ENCODE data around the gene E2F4. TPM values are rescaled to one million over a fixed set of nuclear protein-coding genes. Genes with fewer than 3 reads are reported as not detected.

E2F4 gene
- total RNA-seq, 1 experiment from 2014 or later: 74.5 TPM

DNA sequence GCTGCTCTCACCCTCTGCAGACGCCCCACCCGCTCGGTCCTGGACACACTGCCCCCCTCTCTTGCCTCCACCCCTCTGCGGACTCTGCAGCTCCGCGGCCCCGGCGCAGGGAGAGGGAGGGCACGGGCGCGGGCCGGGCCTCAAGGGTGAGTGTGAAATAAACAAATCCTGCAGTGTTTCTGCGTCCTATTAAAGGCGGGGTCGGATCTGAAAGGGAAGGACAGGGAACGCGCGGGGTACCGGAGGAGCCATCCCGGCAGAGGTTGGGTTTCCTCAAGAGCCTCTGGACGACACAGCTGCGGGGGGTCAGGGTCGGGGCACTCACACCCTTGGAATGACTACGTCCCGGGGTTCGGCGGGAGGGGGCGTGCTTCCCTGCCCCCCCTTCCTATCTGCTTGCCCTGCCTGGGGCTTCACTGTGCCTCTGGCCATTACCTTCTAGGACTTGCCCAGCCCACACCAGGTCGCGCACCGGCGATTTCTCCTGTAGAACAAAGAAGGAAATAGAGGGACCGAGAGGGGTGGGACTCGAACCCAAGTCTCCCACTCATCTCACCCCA, 27.9 kb upstream of the E2F4 start:
- POLR2A ChIA-PET: no interaction called here
- no peak for DNase-seq (ENCODE audit: low read depth, low spot score)
- Histone ChIP-seq H3K4me1 (ENCODE audit: control insufficient read depth, insufficient read depth, low read length) (no peaks in the 10 kb centered on the region; the same call in 1 of the 2 replicates), H3K27ac (ENCODE audit: low read length) (no peak overlapping the region), H3K9me3 (ENCODE audit: control insufficient read depth, insufficient read depth, low read depth, low read length) (no peaks in the 10 kb centered on the region), H3K27me3 (ENCODE audit: control insufficient read depth, insufficient read depth, low read length) (no peaks in the 10 kb centered on the region), H3K4me3 (ENCODE audit: low read depth in 2 of 2, low read length in 2 of 2) (no peak overlapping the region), H3K36me3 (ENCODE audit: control insufficient read depth, insufficient read depth, low read length) (no peaks in the 10 kb centered on the region)
- no TSS peak for BruUV-seq (replicated peaks)
- TF ChIP-seq SIN3A (IDR thresholded peaks at IDR 0.05; ENCODE audit: borderline replicate concordance, insufficient read depth, low read depth, low read length) (no peak), TCF7L2 (IDR thresholded peaks at IDR 0.05; ENCODE audit: low read depth, low read length) (no peak), REST (IDR thresholded peaks at IDR 0.05; ENCODE audit: insufficient read depth in 1 of 2, low read depth in 2 of 2, low read length in 1 of 2) (no peak), CTCF (IDR thresholded peaks at IDR 0.05) (no peak), POLR2AphosphoS5 (IDR thresholded peaks at IDR 0.05; ENCODE audit: low read depth, low read length) (no peak)
- CTCF ChIA-PET: no interaction called here
- in situ Hi-C loops (cut with HindIII; ENCODE audit: low pct_unique_long_range_greater_than_20kb, low sequenced_read_pairs): no loop called here
- no peak for ATAC-seq
- intact Hi-C loops (cut with micrococcal nuclease; ENCODE audit: unreplicated experiment): no loop called here

DNA sequence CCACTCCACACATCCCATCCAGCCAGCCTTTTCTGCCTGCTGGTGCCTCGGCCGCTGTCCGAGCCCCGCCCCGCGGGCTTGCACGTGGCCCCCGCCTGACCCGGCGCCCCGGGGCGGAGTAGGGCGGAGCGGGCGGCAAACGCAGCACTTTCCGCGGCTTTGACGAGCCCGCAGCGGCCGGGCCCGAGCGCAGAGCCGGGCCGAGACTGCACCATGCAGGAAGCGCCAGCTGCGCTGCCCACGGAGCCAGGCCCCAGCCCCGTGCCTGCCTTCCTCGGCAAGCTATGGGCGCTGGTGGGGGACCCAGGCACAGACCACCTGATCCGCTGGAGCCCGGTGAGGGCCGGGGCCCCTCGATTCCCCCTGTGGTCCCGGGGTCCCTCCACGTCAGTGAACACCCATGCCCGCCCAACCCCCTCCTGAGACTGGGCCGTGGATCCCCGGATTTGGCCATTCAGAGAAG, 27.3 kb upstream of the E2F4 start, which contains the start of gene HSF4:
TSS of gene HSF4 (plus strand) at position 147 of the 463 bp plus-strand sequence. CDS start at position 214, 67 bp downstream.
- no peaks in the 10 kb centered on the region for H3K36me3 ChIP-seq (ENCODE audit: control insufficient read depth, insufficient read depth, low read length)
- no peaks in the 10 kb centered on the region for H3K27me3 ChIP-seq (ENCODE audit: control insufficient read depth, insufficient read depth, low read length)
- TF ChIP-seq SIN3A (IDR thresholded peaks at IDR 0.05; ENCODE audit: borderline replicate concordance, insufficient read depth, low read depth, low read length) (no peak), TCF7L2 (IDR thresholded peaks at IDR 0.05; ENCODE audit: low read depth, low read length) (no peak), REST (IDR thresholded peaks at IDR 0.05; ENCODE audit: insufficient read depth in 1 of 2, low read depth in 2 of 2, low read length in 1 of 2) (no peak), CTCF (IDR thresholded peaks at IDR 0.05) (no peak), POLR2AphosphoS5 (IDR thresholded peaks at IDR 0.05; ENCODE audit: low read depth, low read length) (no peak)
- no peaks in the 10 kb centered on the region for H3K9me3 ChIP-seq (ENCODE audit: control insufficient read depth, insufficient read depth, low read depth, low read length)
- CTCF ChIA-PET: no interaction called here
- H3K4me3 ChIP-seq (ENCODE audit: low read depth in 2 of 2, low read length in 2 of 2): no peak within 1 kb of the TSS
- in situ Hi-C loops (cut with HindIII; ENCODE audit: low pct_unique_long_range_greater_than_20kb, low sequenced_read_pairs): no loop called here
- peaks cover 3% of the 10 kb centered on the region; the same call in 1 of the 2 replicates for H3K4me1 ChIP-seq (ENCODE audit: control insufficient read depth, insufficient read depth, low read length)
- intact Hi-C loops (cut with micrococcal nuclease; ENCODE audit: unreplicated experiment): no loop called here
- no peak for DNase-seq (ENCODE audit: low read depth, low spot score)
- no peak for ATAC-seq
- POLR2A ChIA-PET: no interaction called here
- no peak within 1 kb of the TSS for H3K27ac ChIP-seq (ENCODE audit: low read length)
- no TSS peak for BruUV-seq (replicated peaks)

All from Panc1 (cell line).